ENCODE measurements around the gene DGAT2.

DGAT2 gene

DNA sequence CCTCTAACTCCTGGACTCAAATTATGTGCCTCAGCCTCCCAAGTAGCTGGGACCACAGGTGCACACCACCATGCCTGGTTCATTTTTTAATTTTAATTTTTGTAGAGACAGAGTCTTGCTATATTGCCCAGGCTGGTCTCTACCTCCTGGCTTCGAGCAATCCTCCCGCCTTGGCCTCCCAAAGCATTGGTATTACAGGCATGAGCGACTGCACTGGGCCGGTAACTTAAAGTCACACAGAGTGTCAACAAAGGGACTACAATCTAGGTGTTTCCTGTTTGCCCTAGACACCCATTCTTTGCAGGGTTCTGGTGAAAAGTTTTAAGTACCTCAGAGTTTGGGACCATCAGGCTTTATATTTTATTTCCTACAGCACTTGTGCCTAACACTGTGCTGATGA is 54.8 kb downstream of the DGAT2 start:
- no peak for TF ChIP-seq ZFX (IDR thresholded peaks at IDR 0.05)
- TF ChIP-seq, protein P1, sequence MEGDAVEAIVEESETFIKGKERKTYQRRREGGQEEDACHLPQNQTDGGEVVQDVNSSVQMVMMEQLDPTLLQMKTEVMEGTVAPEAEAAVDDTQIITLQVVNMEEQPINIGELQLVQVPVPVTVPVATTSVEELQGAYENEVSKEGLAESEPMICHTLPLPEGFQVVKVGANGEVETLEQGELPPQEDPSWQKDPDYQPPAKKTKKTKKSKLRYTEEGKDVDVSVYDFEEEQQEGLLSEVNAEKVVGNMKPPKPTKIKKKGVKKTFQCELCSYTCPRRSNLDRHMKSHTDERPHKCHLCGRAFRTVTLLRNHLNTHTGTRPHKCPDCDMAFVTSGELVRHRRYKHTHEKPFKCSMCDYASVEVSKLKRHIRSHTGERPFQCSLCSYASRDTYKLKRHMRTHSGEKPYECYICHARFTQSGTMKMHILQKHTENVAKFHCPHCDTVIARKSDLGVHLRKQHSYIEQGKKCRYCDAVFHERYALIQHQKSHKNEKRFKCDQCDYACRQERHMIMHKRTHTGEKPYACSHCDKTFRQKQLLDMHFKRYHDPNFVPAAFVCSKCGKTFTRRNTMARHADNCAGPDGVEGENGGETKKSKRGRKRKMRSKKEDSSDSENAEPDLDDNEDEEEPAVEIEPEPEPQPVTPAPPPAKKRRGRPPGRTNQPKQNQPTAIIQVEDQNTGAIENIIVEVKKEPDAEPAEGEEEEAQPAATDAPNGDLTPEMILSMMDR (conservative IDR thresholded peaks at IDR 0.05) = no peak
- no peak overlapping the region for H3K27ac ChIP-seq

DNA sequence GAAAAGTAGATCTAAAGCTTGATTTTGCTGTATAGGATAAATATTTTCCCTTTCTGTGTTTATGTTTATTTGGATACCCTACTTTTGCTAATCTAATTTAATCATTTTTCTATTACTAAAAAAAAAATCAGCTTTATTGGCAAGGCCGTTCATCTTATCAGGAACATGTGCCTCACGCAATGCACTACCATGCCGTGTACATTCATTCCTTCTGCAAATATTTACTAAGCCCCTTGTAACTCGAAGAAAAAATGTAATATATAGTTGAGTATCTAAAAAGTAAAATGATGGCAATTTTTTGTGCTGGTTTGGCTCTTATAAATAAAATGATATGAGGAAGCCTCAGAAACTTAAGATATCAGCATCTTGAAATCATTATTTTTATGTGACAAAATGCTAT is 55.4 kb downstream of the DGAT2 start:
- H3K27ac ChIP-seq = no peak overlapping the region

DNA sequence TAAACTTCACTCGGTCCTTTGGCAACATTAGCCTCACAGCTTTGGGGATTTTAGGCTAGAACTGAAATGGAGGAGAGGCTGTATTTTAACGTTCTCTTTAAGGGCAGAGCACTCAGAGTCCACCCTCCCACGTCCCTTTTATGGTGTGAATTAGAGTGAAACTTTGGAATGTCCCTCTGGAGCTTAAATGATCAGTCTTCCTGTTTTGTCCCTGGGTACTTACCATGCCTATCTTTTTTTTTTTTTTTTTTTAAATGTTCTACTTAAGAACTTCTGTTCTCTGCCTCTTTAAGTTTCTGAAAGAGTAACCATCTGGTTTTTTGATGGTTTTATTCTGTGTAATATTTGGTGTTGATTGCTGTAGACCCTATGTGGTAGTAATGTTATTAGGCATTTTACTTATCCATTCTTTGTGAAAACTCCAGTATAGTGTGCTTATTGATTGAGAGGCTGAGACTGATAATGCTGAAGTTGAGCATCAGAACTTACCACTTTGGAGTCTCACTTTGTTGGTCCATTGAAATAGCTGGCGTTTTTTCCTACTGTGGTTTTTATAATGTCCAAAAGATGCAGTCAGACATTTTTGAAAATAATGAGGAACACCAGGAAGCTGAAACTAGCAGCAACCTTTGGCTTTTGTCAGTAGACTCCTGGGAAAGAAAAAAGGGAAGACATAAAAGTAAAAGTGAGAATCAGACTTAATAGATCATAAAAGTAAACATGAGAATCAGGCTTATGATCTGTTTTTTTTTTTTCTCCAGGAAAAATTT is 58.1 kb downstream of the DGAT2 start:
- H3K27ac ChIP-seq = no peak overlapping the region
- TF ChIP-seq, protein P1 (conservative IDR thresholded peaks at IDR 0.05) = no peak

More for the DNA sequence above, 55.4 kb downstream of the DGAT2 start:
- TF ChIP-seq, protein P1 (conservative IDR thresholded peaks at IDR 0.05) = no peak
- TF ChIP-seq ZFX (IDR thresholded peaks at IDR 0.05) = no peak

DNA sequence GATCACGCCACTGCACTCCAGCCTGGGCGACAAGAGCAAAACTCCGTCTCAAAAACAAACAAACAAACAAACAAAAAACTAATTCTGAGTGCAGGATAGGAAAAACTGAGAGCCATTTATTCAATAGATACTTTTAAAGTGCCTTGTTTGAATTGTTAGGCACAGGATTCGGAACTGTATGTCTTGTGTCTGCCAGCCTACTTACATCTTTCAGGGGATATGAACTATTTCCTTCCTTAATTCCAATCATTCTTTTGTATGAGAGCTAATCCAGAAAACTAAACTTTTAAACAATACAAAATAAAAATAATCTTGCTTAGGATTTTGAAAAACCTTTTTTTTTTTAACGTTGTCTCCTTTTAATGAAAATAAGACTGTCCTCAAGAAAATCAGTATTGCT is 59.0 kb downstream of the DGAT2 start:
- no peak overlapping the region for H3K27ac ChIP-seq

DNA sequence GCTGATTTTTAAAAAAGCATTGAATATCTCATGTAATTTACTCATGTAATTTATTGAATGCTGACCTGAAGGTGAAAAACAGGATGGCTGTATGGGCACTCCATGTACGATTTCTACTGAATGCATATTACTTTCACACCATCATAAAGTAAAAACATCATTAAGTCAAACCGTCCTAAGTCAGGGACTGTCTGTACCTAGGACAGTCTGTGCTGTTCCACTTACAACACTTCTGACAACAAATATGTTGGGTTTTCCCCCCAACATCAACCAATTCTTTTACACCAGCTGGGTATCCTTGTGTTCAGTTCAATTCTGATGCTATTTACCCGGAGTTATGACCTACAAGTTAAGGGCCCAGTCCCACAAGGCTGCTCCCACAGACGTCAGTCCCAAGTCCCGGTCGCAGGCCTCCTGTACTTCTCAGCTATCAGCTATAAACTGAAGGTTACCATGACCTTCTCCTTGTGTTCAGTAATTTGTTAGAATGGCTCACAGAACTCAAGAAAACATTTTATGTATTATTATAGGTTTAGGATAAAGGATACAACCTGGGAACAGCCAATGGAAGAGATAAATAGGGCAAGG is 63.4 kb downstream of the DGAT2 start:
- no peak overlapping the region for H3K27ac ChIP-seq
- TF ChIP-seq ZFX (IDR thresholded peaks at IDR 0.05) = no peak

More for the DNA sequence above, 59.0 kb downstream of the DGAT2 start:
- TF ChIP-seq ZFX (IDR thresholded peaks at IDR 0.05) = no peak
- TF ChIP-seq, protein P1 (conservative IDR thresholded peaks at IDR 0.05) = no peak

DNA sequence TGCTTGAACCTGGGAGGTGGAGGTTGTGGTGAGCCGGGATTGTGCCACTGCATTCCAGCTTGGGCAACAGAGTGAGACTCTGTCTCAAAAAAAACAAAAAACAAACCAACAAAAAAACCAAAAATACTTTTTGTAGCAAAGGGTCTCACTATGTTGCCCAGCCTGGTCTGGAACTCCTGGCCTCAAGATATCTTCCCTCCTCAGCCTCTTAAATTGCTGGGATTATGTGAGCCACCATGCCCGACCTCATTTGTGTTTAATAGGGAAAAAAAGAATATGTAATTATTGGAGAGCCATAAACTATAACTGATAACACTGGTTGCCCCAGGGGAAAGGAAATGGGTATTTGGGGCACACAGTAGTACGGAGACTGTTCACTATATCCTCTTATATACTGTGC is 66.2 kb downstream of the DGAT2 start:
- no peak overlapping the region for H3K27ac ChIP-seq
- TF ChIP-seq, protein P1 (conservative IDR thresholded peaks at IDR 0.05) = no peak
- no peak for TF ChIP-seq ZFX (IDR thresholded peaks at IDR 0.05)

DNA sequence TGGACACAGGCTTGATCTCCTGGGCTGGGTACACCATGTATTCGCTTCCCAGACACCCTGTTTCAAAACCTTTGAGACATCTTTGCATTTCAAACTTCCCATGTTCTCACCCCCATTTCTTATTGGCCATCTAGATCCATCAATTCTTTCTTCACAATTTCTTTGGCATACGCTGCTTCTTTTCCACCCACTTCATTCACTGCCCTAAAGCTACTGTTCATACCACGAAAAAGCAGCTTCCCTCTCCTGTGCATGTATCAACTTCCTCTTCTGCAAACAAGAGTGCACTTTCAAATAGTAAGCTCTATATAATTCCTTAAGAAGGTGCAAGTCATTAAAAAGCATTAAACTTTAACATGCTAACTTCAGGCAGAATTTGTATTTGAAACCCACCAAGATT is 67.8 kb downstream of the DGAT2 start:
- H3K27ac ChIP-seq = no peak overlapping the region
- no peak for TF ChIP-seq ZFX (IDR thresholded peaks at IDR 0.05)
- TF ChIP-seq, protein P1 (conservative IDR thresholded peaks at IDR 0.05) = no peak

DNA sequence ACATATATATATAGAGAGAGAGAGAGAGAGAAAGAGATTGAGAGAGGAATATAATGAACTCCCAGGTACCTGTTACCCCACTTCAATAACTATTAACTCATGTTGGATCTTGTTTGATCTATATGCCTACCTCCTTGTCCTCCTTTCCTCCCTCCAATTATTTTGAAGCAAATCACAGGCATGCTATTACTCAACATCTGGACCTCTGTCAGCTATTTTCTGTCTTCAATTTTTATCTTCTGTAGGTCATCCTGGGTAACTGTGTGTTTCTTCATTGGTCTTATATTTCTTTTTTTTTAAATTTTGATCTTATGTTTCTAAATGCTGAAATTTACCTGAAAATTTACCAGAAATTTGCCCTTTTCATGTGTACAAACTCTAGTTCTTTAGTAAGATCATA is 71.3 kb downstream of the DGAT2 start:
- H3K27ac ChIP-seq = no peak overlapping the region
- TF ChIP-seq ZFX (IDR thresholded peaks at IDR 0.05) = no peak
- TF ChIP-seq, protein P1 (conservative IDR thresholded peaks at IDR 0.05) = no peak

All from C4-2B (cell line).